Measurements from ENCODE around the gene FKBP7.
A peak's percentile ranks its signal among the peaks of the same experiment; 100 is the strongest.
"Not testable (repeated sequence)": the region's sequence is repeated elsewhere in the genome, so short reads cannot be mapped to it uniquely, and the experiment has no call there.

FKBP7 gene

DNA sequence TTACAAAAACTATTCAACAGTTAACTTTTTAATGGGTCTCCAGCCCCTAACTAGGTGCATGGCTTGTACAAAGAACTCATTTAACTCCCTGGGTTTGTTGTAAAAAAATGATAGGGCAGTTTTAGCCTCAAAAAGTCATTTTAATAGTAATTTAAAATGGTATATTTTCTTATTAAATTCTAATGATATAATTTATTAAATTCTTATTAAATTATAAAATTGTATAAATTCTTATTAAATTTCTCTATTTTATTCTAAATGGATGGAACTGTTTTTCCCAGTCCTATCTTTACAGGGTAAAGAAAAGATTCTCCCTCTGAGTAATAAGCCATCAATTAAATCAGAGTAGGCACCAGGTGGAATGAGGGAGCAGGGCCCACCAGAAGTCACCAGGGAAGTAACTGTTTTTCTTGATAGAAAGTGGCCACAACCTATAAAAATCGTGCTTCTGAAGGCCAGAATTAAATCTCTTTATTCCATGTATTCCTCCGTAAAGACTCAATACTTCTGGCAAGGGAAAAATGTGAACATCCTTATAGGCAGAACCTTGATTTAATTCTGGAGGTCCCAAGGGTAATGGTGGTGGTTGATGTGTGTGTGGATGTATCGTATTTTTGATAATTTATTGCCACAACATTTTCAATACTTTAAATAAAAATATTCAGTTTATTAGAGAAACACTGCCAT lies 814 bp downstream of the FKBP7 start:
- TF ChIP-seq, protein P1, sequence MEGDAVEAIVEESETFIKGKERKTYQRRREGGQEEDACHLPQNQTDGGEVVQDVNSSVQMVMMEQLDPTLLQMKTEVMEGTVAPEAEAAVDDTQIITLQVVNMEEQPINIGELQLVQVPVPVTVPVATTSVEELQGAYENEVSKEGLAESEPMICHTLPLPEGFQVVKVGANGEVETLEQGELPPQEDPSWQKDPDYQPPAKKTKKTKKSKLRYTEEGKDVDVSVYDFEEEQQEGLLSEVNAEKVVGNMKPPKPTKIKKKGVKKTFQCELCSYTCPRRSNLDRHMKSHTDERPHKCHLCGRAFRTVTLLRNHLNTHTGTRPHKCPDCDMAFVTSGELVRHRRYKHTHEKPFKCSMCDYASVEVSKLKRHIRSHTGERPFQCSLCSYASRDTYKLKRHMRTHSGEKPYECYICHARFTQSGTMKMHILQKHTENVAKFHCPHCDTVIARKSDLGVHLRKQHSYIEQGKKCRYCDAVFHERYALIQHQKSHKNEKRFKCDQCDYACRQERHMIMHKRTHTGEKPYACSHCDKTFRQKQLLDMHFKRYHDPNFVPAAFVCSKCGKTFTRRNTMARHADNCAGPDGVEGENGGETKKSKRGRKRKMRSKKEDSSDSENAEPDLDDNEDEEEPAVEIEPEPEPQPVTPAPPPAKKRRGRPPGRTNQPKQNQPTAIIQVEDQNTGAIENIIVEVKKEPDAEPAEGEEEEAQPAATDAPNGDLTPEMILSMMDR (conservative IDR thresholded peaks at IDR 0.05), result no peak
- TF ChIP-seq ZFX (IDR thresholded peaks at IDR 0.05), result no peak
- H3K27ac ChIP-seq, result peak overlapping the region; percentile 72

DNA sequence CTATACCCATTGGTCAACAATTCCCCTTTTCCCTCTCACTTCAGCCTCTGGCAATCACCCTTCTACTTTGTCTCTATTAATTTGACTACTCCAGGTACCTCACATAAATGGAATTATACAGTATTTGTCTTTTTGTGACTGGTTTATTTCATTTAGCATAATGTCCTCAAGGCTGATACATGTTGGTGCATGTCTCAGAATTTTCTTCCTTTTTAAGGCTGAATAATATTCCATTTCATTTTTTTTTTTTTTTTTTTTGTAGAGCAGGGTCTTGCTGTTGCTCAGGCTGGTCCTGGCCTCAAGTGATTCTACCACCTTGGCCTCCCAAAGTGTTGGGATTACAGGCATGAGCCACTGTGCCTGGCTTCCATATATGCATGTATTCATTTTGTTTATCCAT lies 1.9 kb downstream of the FKBP7 start:
- H3K27ac ChIP-seq, result no peak overlapping the region
- TF ChIP-seq, protein P1 (conservative IDR thresholded peaks at IDR 0.05), result no peak
- no peak for TF ChIP-seq ZFX (IDR thresholded peaks at IDR 0.05)

DNA sequence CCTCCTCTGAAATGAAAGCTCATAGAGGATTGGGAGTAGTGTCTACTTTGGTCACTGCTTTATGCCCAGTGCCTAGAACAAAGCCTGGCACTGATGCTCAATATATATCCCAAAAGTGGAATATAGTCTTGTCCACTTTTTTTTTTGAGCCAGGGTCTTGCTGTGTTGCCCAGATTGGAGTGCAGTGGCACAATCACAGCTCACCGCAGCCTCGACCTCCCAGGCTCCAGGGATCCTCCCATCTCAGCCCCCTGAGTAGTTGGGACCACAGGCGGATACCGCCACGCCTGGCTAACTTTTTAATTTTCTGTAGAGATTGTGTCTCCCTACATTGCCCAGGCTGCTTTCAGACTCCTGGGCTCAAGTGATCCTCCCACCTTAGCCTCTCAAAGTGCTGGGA lies 3.8 kb downstream of the FKBP7 start:
- TF ChIP-seq ZFX (IDR thresholded peaks at IDR 0.05), result no peak
- TF ChIP-seq, protein P1 (conservative IDR thresholded peaks at IDR 0.05), result no peak
- H3K27ac ChIP-seq, result no peak overlapping the region

GRCh38 chr2:178473931-178474330 lies 4.5 kb downstream of the FKBP7 start:
- no peak overlapping the region for H3K27ac ChIP-seq
- TF ChIP-seq, protein P1 (conservative IDR thresholded peaks at IDR 0.05), result no peak
- TF ChIP-seq ZFX (IDR thresholded peaks at IDR 0.05), result no peak

GRCh38 chr2:178473373-178473772 lies 5.0 kb downstream of the FKBP7 start:
- TF ChIP-seq, protein P1 (conservative IDR thresholded peaks at IDR 0.05), result no peak
- no peak for TF ChIP-seq ZFX (IDR thresholded peaks at IDR 0.05)
- no peak overlapping the region for H3K27ac ChIP-seq

GRCh38 chr2:178471313-178471712 lies 7.1 kb downstream of the FKBP7 start:
- H3K27ac ChIP-seq, result not testable (repeated sequence)

DNA sequence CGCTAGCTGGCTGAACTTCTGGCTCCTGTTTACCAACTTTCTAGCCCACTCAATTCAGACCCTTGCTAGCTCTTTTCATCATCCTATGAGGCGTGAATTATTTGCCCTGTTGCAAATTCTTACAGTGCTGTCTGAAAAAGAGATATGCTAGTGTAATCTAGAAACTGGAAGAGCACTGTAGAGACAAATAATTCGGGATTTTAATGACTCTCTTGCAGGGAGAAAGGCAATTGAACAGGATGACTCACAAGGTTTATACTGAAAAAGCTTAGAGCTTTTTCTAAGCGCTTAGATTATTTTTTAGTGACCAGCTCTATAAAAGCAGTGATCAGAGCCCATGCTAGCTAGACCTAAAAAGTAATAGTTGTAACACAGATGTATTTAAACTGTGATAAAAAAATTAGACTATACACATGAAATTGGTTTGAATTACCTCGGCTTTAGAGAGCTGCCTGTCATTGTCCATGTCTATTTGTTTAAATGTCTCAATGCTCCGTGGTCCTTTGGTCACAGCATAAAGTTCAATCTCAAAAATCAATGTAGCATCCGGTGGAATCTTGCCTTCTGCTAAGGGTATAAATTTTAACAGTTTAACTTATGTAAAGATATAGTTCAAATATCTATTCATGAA lies 9.1 kb downstream of the FKBP7 start:
- TF ChIP-seq, protein P1 (conservative IDR thresholded peaks at IDR 0.05), result no peak
- TF ChIP-seq ZFX (IDR thresholded peaks at IDR 0.05), result no peak
- no peak overlapping the region for H3K27ac ChIP-seq
